Heart right ventricle (tissue), 16 donors: ENCODE data around the gene ISCA1. TPM values are rescaled to one million over a fixed set of nuclear protein-coding genes. Genes with fewer than 3 reads are reported as not detected.

Source experiments
- ATAC-seq, 8 donors: fragments of 200-7000 bp; cut with Tn5 transposase; one replicate each; pipeline ENCODE4 v1.9.1; 2020; ENCODE audit warnings: mild to moderate bottlenecking in 8 of 8, moderate library complexity in 8 of 8, moderate number of reproducible peaks in 1 of 8
- DNase-seq, 2 donors: peaks; one replicate each; pipeline ENCODE4 v3.0.0-alpha.2; 2020
- H3K27ac ChIP-seq, 10 donors: fragments of 200-600 bp; sonication (generic) in 2 of 10; one replicate each; pipeline versions ENCODE4 v1.5.0 to v1.8.0; 2020 to 2022; ENCODE audit warnings: mild to moderate bottlenecking in 3 of 10
- H3K27me3 ChIP-seq, 7 donors: fragments of 200-600 bp; one replicate each; pipeline ENCODE4 v1.8.0; 2021 to 2022; ENCODE audit warnings: mild to moderate bottlenecking in 2 of 7
- H3K36me3 ChIP-seq, 9 donors: fragments of 200-600 bp; sonication (generic) in 1 of 9; one replicate each; pipeline versions ENCODE4 v1.5.0 to v1.8.0; 2020 to 2022; ENCODE audit warnings: mild to moderate bottlenecking in 2 of 9
- H3K4me1 ChIP-seq, 9 donors: fragments of 200-600 bp; sonication (generic) in 1 of 9; one replicate each; pipeline versions ENCODE4 v1.5.0 to v1.8.0; 2020 to 2022; ENCODE audit warnings: mild to moderate bottlenecking in 4 of 9
- H3K4me3 ChIP-seq, 10 donors: fragments of 200-600 bp; sonication (generic) in 2 of 10; one replicate each; pipeline versions ENCODE4 v1.5.0 to v1.8.0; 2020 to 2022; ENCODE audit warnings: mild to moderate bottlenecking in 7 of 10, moderate library complexity in 2 of 10
- H3K9me3 ChIP-seq, 11 donors: fragments of 200-600 bp in 10 of 11; sonication (generic) in 2 of 11; one replicate each; pipeline versions ENCODE4 v1.5.0 to v1.8.0; 2013 to 2022; ENCODE audit warnings: mild to moderate bottlenecking in 2 of 11, control low read depth in 1 of 11, moderate library complexity in 1 of 11
- WGBS, 2 donors: extraction: QIAGEN DNeasy Blood & Tissue Kit; methylation state at CpG; one replicate each; pipeline ENCODE4 v1.1.7; 2013; ENCODE audit warnings: inconsistent platforms in 1 of 2; 5-methylcytosine and 5-hydroxymethylcytosine counted together
- intact Hi-C, 10 donors: fragments of 100-400 bp; cut with DNase I; formaldehyde crosslinking; loops; one replicate each; pipeline versions ENCODE4 v1.11.1 to v1.14.2; 2022
- long read RNA-seq, 3 donors: library from polyadenylated mRNA; unstranded; transcript quantifications; one replicate each; pipeline ENCODE4 v2.0.0, GENCODE V29; 2020 to 2021
- polyA plus RNA-seq, 2 donors: library from polyadenylated mRNA; stranded (reverse); fragments of 200-250 nt; gene quantifications; one replicate each; pipeline ENCODE4 v1.2.3, GENCODE V29; 2013
- total RNA-seq, 10 donors: library from RNA; stranded (reverse); fragmentation: NEBNext Ultra II Directional in 3 of 10; extraction: Animal tissue kit (Norgen Biotek cat#: 25700) in 3 of 10; gene quantifications; one replicate each; pipeline versions ENCODE4 v1.2.1 to v1.2.4, GENCODE V29; 2021 to 2023
- TF ChIP-seq, protein P1 (sequence below), 9 donors: fragments of 200-600 bp; sonication (generic) in 2 of 9; IDR thresholded peaks; one replicate each; pipeline versions ENCODE4 v1.5.0 to v1.8.0; 2021 to 2022; ENCODE audit warnings: antibody characterized with exemption in 9 of 9, mild to moderate bottlenecking in 5 of 9, moderate library complexity in 1 of 9
- donor health status: Arrhythmogenic right ventricular cardiomyopathy.
- donor health status: ischemic (EF 13 %, LVEDD 7.1; RV severe dilation, severe dysfunction).
- donor health status: healthy with polysubstance abuse.
- donor health status: DM: no; HTN: yes; CAD: no.
- donor health status: DM: no; HTN: no; CAD: no.
- donor health status: ischemic (EF 25% LVEDD 6.9; RV normal size, moderate dysfunction).
- donor health status: ischemic (EF 25% LVEDD 5.7; RV mildly dilated, moderate dysfunction).
- donor health status: healthy.
- donor health status: DM: yes; HTN: yes; CAD: no.
- donor health status: Ischemic cardiomyopathy.
- donor health status: ischemic (EF 35%, LVEDD 5.7; RV mildly dilated, moderate dysfunction).
- donor health status: nonischemic (EF 11% LVEDD 7.7; RV severe dilation, severe dysfunction).
- donor health status: DM: yes; HTN: yes; CAD: no.
- donor health status: PGD.
- donor health status: ischemic (EF 29% LVEDD 5.4; RV normal size, mild dysfunction).
- donor health status: nonischemic (EF 23%, LVEDD 6.1; RV moderate dilation, normal function).

Gene ISCA1
- 10 to 100 TPM; 50.7 to 86.1 (median 71.7) TPM for total RNA-seq
- 10 to 100 TPM; 27.1 to 42.0 TPM for polyA plus RNA-seq
- long read RNA-seq, donor 1, transcript ISCA1-203 (4 exons, 1,958 nt) = major isoform, 61 of 72 reads
- long read RNA-seq, donor 1, partial matches to known transcripts = 4 of 72 reads
- long read RNA-seq, donor 1, other reads (novel, unspliced or antisense) = 6 of 72 reads
- long read RNA-seq, donor 2, transcript ISCA1-203 (4 exons, 1,958 nt) = major isoform, 63 of 75 reads
- long read RNA-seq, donor 2, partial matches to known transcripts = 6 of 75 reads
- long read RNA-seq, donor 2, other reads (novel, unspliced or antisense) = 5 of 75 reads
- long read RNA-seq, donor 3, transcript ISCA1-203 (4 exons, 1,958 nt) = major isoform, 188 of 217 reads
- long read RNA-seq, donor 3, transcript ISCA1-201 (4 exons, 813 nt) = minor isoform, 6 of 217 reads
- long read RNA-seq, donor 3, partial matches to known transcripts = 7 of 217 reads
- long read RNA-seq, donor 3, other reads (novel, unspliced or antisense) = 16 of 217 reads

DNA sequence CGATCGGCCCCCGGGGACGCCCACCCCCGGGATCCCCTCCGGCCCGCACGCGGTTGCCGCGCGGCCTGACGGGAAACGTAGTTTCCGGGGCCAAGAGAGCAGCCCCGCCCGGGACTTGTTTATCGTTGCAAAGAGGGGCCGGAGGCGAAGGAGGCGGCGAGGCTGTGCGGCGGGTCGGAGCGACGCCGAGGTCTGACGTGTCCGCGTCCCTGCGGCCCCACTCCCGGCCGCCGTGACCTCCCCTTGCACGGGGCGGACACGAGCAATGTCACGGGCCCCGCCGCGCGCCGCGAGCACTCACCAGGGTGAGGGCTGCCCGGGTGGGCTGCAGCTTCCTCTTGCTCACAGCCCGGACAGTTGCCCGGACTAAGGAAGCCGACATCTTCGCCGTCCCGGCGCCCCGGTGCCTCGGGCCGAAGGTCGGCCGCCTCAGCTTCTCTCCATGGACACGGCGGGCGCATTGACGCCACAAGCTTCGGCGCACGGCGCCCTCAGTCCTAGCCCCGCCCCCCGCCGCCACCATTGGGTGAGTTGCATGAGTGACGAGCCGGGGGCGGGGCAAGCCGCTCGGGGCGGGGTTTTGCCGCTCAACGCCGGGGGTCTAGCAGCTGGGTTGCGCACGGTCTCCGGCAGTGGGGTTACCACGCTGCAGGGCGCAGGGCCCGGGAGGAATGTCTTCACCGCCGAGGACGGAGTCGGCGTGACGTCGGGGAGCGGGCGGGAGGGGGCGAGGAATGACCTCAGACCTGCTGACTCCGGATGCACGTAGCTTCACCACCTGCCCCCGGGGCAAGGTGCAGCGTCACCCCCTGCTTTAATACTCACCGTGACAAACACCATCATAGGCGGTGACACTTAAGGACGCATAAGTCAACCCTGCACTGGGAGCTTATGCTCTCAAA lies at the start of gene ISCA1:
TSS of gene ISCA1 (minus strand) at position 462 of the 902 bp plus-strand sequence. CDS start at position 382, 80 bp downstream.
- H3K4me3 ChIP-seq = peak within 1 kb of the TSS; percentile 60 to 96 (median 82)
- intact Hi-C loops = loop anchor here in 3 of 10 donors (5.0 kb wide), 2 partner anchors 70 to 80 kb away; partner anchors contain the start of gene TUT7 (in 2 of the 3)
- H3K36me3 ChIP-seq = peaks cover 0 to 27% (median 0%) of the 10 kb centered on the region in 9 donors
- no peaks in the 10 kb centered on the region for H3K9me3 ChIP-seq
- peaks cover 6 to 48% (median 38%) of the 10 kb centered on the region in 9 donors for H3K4me1 ChIP-seq
- TF ChIP-seq, protein P1, sequence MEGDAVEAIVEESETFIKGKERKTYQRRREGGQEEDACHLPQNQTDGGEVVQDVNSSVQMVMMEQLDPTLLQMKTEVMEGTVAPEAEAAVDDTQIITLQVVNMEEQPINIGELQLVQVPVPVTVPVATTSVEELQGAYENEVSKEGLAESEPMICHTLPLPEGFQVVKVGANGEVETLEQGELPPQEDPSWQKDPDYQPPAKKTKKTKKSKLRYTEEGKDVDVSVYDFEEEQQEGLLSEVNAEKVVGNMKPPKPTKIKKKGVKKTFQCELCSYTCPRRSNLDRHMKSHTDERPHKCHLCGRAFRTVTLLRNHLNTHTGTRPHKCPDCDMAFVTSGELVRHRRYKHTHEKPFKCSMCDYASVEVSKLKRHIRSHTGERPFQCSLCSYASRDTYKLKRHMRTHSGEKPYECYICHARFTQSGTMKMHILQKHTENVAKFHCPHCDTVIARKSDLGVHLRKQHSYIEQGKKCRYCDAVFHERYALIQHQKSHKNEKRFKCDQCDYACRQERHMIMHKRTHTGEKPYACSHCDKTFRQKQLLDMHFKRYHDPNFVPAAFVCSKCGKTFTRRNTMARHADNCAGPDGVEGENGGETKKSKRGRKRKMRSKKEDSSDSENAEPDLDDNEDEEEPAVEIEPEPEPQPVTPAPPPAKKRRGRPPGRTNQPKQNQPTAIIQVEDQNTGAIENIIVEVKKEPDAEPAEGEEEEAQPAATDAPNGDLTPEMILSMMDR (IDR thresholded peaks at IDR 0.05) = no peak
- H3K27me3 ChIP-seq = no peaks in the 10 kb centered on the region
- 0% methylated on average over 96 to 101 of the region's 101 CpGs for WGBS, 2 donors
- peak within 1 kb of the TSS; percentile 89 to 99 (median 97) for H3K27ac ChIP-seq
- ATAC-seq (peak; percentile 96 to 98 (median 98)), DNase-seq (peak; percentile 98)

DNA sequence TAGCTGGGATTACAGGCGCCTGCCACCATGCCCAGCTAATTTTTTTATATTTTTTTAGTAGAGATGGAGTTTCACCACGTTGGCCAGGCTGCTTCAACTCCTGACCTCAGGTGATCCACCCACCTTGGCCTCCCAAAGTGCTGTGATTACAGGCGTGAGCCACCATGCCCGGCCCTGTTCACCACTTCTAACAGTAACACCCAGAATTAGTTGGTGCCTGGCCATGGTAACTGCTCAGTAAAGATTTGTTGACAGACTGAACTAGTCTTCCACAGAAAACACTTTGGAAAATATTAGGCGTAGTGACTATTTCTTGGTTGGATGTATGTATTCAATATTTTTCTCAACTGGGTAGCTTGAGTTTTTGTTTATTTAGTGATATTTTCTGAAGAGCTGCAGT lies 47.8 kb upstream of the ISCA1 start:
- Histone ChIP-seq H3K9me3 (no peaks in the 10 kb centered on the region), H3K27ac (no peak overlapping the region), H3K4me3 (no peak overlapping the region), H3K4me1 (no peaks in the 10 kb centered on the region), H3K36me3 (peaks cover 0 to 100% (median 45%) of the 10 kb centered on the region in 9 donors), H3K27me3 (no peaks in the 10 kb centered on the region)
- ATAC-seq (no peak), DNase-seq (no peak)
- TF ChIP-seq, protein P1 (IDR thresholded peaks at IDR 0.05) = no peak
- WGBS, 2 donors = 93 to 98% methylated on average over 5 of the region's 5 CpGs
- intact Hi-C loops = no loop called here

DNA sequence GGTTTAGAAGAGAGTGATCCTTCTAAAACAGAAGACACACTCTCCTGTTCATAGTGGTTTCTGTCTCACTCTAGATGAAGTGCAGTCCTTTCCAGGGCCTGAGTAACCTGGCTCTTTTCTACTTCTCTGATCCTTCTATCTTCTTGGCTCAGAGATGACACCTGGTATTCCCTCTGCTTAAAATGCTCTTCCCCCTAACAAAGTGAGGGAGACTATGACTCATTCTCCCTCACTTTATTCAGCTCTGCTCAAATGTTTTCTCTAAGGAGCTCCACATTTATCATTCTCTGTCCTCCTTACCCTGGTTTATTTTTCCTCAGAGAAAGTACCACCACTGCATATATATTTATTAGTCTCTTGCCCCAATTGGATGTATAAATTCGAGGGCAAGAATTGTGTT lies 47.3 kb upstream of the ISCA1 start:
- Histone ChIP-seq H3K4me1 (no peaks in the 10 kb centered on the region), H3K4me3 (no peak overlapping the region), H3K27me3 (no peaks in the 10 kb centered on the region), H3K9me3 (no peaks in the 10 kb centered on the region), H3K27ac (no peak overlapping the region), H3K36me3 (peaks cover 0 to 100% (median 41%) of the 10 kb centered on the region in 9 donors)
- no peak for DNase-seq
- TF ChIP-seq, protein P1 (IDR thresholded peaks at IDR 0.05) = no peak
- intact Hi-C loops = no loop called here
- ATAC-seq = no peak
- 89 to 91% methylated on average over 1 of the region's 1 CpG for WGBS, 2 donors

DNA sequence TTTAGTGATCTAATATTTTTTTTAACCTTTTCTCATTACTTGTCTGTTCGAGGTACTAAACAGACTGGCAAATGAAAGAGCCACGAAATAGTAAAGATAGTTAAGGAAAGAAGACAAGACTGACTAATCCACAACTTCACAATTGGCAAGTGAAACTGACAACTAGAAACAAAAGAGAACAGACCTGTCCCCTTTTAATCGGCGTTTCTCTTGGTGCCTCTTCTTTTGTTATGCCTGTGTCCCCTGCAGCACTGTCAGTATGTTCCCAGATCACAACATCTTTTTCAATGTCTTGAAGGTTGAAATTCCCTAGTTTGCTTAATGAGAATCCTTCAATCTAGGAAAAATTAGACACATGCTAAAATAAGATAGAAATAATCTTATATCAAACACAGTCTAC lies 45.8 kb upstream of the ISCA1 start:
- Histone ChIP-seq H3K4me1 (no peaks in the 10 kb centered on the region), H3K27ac (no peak overlapping the region), H3K9me3 (no peaks in the 10 kb centered on the region), H3K4me3 (no peak overlapping the region), H3K27me3 (no peaks in the 10 kb centered on the region), H3K36me3 (peaks cover 0 to 100% (median 50%) of the 10 kb centered on the region in 9 donors)
- ATAC-seq (no peak), DNase-seq (no peak)
- TF ChIP-seq, protein P1 (IDR thresholded peaks at IDR 0.05) = no peak
- 74 to 75% methylated on average over 4 of the region's 4 CpGs for WGBS, 2 donors
- intact Hi-C loops = no loop called here
